LNCAP (cell line): ENCODE measurements around the gene REXO1.

Source experiments
- TF ChIP-seq, protein P1 (sequence below): fragments of 450-650 bp; IDR thresholded peaks from 2 replicates; pipeline ENCODE4 v1.5.1; 2017; ENCODE audit warnings: mild to moderate bottlenecking

The REXO1 gene

DNA sequence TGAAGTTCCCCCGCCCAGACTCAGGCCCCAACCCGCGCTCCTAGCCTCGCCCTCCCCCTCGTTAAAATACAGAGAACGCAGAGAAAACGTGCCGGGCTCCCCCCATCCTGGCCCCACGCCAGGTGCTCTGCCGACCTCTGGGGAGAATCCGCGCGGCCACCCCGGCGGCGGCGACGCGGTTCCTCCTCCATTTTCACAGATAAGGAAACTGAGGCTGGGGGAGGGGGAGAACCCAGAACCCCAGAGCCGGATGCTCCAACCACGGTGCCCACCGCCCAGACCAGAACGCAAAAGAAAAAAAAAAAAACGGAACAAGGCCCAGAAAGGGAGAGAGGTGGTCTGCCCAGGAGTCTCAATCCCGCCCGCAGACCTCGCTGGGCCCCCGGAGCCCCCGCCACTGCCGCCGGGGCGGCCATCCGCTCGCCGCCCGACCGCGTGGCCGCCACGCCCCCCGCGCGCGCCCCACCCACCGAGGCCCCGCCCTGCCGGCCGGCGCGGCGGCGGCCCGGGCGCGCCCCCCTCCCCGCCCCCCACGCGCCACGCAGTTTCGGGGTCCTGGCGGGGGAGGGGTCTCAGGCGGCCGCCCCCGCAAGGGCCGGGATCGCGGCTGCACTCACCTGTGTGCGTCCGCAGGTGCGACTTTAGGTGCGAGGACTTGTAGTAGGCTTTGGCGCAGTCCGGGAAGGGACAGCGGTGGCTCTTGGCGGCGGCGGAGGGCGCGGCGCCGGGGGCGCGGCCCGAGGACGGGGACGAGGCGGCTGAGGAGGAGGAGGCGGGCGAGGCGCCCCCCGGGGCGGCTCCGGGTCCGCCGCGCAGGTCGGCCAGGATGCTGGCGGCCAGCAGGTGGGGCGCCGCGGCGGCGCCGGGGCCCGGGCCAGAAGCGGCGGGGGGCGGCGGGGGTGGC is 14.4 kb upstream of the REXO1 start:
- TF ChIP-seq, protein P1, sequence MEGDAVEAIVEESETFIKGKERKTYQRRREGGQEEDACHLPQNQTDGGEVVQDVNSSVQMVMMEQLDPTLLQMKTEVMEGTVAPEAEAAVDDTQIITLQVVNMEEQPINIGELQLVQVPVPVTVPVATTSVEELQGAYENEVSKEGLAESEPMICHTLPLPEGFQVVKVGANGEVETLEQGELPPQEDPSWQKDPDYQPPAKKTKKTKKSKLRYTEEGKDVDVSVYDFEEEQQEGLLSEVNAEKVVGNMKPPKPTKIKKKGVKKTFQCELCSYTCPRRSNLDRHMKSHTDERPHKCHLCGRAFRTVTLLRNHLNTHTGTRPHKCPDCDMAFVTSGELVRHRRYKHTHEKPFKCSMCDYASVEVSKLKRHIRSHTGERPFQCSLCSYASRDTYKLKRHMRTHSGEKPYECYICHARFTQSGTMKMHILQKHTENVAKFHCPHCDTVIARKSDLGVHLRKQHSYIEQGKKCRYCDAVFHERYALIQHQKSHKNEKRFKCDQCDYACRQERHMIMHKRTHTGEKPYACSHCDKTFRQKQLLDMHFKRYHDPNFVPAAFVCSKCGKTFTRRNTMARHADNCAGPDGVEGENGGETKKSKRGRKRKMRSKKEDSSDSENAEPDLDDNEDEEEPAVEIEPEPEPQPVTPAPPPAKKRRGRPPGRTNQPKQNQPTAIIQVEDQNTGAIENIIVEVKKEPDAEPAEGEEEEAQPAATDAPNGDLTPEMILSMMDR: no peak

DNA sequence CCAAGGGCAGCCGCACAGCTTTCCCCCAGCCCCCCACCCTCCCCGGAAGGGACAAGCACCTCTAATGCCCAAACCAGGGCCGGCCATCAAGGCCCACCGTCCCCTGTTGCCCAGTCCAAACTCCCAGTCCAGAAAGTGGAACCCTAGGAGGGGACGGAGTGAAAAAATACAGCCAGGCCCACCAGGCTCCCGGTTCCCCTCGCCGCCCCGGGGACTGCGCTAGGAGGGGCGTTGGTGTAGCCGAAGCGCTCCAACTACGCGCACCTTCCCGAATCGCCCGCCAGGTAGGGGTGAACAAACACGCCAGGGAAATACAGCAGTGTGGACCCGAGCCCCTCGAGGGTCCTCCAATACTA is 13.8 kb upstream of the REXO1 start:
- TF ChIP-seq, protein P1: no peak

DNA sequence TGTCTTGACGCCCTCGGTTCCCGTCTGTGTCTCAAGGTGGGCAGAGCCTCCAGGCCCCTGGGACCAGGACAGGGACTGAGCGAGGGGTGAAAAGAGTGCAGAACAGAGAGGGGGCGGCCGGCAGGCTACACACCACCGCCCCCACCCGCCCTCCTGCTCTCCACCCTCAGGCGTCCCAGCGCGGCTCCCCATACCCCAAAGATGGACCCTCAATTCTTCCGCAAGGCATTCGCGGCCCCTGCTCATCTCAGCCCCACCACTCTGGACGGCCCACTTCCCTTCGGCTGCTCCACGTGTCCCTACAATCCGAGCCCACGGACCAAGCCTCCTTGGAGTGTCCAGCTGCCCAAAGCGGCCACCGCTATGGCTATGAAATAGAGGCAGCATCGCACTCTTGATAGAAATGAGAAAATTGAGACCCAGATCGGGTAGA is 13.3 kb upstream of the REXO1 start:
- TF ChIP-seq, protein P1: no peak

DNA sequence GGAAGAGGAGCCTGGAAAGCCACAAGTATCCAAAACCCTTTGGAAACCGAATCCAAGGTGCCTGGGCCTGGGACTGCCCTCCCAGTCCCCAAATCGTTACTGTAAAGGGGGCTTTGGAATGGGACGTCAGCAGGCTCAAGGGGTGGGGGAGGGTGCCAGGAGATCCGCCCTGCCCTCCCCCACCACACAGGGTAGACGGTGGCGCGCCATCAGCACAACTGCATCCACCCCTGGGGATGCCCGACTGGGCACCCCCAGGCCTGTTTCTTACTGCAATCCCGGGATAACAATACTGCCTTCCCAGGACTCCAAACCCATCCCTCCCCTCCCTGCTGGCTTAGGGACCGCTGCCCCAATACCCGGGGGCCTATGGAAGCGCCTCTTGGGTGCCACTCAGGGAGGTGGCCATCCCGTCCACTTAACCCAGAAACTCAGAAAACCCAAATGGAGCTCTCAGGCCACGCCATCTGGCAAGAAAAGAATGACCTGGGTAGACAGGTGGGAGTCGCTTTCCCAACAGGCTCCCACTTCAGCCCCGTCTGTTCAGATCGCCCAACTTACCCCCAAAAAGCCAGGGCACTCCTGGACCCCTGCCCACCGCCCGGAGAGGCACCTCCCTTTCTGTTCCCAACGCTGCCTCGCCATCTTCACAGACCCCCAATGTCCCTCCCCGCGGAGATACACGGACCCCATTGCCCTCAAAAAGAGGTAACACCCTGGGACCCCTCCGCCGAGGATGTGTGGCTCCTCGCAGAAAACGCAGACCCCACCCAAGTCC is 12.7 kb upstream of the REXO1 start:
- TF ChIP-seq, protein P1: no peak

DNA sequence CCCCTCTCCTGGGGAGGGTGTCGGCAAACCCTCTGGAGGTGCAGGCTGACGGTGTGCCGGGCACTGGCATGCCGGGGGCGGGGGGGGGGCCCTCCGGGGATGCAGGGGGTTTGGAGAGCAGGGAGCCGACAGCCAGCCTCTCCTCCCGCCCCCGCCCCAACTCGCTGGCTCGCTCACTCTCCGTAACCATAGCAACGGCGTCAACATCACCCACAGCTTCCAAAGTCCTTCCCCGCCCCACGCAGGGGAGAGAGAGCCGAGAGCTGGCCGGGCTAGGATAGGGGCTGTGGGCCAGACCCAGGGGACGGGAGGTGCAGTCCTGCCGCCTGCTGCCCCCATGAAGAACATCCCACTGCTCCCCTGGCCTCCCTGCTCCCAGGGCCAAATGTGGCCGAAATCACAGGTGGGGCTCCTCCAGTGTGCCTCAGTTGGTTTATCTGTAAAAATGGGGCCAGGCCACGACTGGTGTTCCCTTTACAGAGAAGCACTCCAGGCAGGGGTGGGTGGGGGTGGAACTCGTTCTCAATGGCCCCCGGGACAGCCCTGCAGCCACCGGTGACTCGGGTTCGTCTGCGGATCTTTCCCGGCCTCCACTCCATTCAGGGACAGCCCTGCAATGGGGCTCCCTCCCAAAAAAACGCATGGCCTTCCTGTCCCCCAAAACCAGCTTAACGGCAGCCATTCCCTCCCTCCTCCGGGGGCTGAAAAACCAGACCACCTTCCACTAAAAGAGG is 11.9 kb upstream of the REXO1 start:
- TF ChIP-seq, protein P1: no peak

DNA sequence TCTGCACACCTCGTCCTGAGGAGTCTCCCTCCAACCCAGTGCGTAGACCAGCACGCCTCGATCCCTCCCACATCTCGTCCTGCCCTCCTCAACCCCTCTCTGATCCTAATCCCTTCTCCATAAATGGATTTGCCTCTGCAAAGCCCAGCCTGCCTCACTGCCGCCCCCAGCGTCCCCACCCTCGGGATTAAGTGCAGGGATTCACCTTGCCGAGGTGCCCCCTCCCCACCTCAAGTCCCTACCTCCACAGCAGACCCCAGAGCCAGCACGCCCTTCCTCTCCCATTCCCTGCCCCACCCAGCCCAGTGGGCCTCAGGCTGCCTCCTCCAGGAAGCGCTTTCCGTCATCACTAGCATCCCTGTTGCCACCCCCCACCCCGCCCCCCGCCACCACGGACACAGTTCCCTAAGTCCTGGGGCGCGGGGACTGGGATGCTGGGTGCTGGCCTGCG is 11.1 kb upstream of the REXO1 start:
- TF ChIP-seq, protein P1: no peak

DNA sequence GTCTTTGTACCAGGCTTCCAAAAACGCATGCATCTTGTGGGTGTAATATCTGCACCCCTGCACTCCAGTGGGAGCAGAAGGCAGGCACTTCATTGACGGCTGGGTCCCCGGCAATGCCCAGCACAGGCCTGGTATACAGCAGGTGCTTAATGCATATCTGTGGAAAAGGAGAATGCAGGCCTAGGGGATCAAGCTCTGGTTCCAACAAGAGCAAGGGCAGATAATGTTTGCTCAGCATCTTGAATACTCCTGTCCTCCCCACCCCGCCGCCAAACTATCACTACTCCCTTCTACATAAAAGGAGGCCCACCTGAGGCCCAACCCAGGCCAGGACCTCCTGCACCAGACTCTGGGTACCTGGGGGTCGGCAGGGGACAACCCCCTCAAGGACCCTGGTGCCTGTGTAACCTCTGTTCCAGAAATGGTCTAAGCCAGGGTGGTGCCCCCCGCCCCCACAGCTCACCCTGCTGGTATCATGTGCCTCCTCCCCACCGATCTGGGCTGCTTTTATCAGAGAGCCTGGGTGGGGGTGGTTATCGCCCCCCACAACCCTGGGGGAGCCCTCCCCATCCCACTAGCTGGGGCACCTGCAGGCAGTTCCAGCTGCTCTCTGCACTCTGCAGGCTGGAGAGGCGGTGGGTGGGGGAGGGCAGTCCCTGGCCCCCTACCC is 10.3 kb upstream of the REXO1 start:
- TF ChIP-seq, protein P1: no peak
